Measurements from ENCODE around the gene AFAP1L1.

Gene AFAP1L1

DNA sequence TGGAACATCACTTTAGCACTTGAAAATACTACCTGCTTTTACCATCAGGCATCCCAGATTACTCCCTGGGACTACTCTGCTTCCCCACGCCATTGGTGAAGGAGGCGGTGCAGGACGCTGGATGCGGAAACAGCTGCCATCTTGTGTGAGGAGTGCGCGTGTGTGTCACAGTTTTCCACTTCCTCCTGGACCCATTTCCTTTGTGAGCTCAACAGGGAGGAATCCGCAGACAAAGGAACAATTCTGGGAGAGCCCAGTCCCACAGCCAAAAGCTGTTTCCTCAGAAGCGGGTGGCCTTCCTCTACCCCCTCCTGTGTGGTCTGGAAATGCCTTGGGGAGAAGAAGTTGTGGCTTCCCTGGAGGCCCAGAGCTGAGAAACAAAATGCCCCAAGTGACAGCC, 16.8 kb downstream of the AFAP1L1 start:
- DNase-seq: no peak

DNA sequence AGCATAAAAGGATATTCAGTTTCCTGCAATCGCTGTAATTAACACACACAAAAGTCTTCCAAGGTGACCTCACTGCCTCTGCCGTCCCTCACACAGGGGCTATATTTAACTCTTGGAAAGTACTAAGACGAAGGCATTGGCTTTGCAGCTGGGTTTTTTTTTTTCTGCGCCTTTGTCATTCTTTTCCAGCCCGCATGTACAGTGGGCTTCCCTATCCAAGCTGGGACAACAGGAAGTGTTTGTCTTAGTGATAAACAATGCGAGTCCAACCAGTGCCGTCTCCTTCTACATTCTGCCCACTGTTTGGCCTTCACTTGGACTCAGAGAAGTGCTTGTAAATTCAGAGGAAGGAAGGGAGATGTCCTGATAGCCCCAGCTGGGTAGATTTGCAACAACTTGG, 17.6 kb downstream of the AFAP1L1 start:
- no peak for DNase-seq

DNA sequence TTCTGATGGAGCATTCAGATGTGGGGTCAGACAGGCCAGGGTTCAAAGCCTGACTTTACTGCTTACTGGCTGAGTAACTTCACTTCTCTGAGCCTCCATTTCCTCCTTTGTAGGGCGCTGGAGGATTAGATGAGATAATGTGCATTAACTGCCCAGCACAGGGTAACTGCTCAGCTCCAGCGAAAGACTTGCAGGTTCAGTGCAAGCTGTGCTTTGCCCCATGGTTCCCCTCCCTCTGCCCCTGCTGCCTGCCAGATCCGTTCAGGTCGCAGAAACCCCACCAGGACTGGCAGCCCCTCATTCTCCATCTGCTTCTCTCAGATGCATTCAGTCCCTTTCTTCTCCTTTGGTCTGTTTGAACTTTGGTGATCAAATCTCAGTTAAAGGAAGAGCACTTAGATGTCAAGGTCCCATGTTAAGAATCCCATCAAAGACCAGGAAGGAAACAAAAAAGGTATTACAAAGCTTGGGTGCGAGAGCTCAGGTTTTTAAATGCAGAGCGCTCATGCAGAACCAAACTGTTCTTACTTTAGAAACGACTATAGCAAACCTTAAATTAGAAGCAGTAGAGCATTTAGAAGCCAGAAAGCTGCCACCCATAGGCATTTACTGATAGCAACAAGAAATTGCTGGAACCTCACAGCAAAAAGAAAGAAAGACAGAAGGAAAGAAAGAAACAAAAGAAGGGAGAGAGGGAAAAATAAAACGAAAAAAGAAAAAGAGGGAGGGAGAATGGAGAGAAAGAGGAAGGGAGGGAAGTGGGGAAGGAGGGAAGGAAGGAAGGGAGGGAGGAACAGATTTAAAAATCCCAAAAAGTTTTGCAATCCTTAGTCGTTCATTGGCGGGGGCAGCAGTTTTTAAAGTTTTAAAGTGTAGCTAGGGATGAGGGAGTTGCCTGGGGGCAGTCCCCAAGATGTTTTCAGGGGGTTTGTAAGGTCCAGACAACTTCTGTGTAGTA, 23.5 kb downstream of the AFAP1L1 start:
- DNase-seq: no peak

DNA sequence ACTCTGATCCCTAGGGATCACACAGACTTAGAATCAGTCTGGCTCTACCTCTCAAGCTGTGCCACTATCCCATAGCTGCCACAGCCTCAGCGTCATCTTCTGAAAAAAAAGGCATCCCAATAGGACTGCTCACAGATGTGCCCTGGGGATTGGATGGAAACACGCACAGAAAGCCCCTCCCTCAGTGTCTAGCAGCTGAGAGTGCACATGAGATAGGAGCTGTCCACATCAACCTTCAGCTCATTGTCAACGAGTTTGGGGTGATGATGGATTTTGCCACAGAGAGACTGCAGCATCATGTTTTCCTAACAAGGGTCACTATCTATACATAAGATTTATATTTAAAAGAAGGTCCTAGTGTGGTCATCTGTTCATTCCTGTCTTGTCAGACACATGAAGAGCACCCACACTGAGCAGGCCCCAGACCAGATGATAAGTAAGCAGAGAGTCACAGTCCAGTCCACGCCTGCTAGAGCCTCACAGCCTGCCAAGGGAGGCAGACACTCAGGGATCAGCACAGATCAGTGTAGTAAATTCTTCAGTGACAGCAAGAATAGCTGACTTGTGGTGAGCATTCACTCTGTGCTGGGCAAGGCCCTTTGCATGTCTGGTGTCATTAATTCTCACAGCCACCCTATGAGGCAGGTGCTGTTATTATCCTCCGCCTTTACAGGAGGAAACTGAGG, 25.8 kb downstream of the AFAP1L1 start:
- DNase-seq: no peak

DNA sequence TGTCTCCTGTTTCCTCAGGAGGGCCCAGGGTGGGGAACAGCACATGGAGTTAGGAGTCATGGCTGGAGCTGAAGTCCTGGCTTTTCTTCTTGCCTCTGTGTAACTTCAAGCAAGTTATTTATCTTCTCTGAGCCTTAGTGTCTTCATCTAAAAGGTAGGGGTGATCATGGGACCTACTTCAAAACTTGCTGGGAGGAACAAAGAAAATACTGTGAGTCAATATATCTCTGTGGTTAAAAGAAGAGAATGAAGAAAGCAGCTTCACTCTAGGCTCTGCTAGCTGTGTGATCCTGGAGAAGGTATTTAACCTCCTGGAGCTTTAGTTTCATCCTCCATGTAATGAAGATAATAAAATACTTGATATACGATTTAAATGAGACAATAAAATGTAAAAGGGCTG, 26.5 kb downstream of the AFAP1L1 start:
- DNase-seq: no peak

DNA sequence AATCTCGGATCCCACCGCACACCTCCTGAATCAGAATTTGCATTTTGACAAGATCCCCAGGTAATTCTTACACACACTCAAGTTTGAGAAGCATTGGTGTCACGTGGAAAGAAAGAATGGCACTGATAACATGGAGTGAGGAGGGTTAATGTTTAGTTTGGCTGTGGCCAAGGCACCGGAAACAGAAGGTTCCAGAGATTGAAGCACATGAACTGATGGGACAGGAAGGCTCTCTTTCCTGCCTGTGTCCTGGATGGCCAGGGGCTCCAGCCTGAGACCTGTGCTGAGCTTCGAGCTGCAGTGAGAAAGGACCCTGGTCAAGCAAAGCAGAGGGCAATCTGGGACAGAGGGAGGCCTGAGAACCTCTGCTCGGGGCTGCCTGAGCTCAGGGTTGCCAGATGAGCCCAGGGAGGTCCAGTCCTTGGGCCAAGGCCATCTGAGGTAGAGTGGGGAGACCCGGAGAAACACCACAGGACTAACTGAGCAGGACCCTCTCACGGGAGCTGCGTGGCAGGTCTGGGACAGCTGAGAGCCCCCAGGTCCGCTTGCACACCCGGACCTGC, 27.3 kb downstream of the AFAP1L1 start:
- no peak for DNase-seq

DNA sequence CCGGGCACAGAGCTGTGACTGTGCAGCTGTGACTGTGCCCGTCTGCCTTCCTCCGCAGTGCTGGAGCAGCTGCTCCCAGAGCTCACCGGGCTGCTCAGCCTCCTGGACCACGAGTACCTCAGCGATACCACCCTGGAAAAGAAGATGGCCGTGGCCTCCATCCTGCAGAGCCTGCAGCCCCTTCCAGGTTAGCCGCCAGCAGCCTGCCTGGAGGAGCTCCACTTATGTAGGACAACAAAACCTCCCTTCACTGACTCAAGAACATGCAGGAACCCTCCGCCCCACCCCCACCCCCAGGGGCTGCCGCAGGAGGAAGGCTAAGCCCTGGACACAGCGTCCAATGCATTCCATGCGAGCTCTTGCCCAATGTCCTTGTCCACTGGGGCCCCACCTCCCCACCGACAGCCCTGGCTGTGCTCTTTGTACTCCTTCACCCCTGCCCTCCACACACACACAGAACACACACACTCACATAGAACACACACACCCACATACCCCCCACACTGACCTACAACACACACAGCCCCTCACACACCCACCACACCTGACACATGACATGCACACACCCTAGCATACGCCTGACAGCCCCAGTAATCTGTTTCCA, 27.9 kb downstream of the AFAP1L1 start:
- no peak for DNase-seq

DNA sequence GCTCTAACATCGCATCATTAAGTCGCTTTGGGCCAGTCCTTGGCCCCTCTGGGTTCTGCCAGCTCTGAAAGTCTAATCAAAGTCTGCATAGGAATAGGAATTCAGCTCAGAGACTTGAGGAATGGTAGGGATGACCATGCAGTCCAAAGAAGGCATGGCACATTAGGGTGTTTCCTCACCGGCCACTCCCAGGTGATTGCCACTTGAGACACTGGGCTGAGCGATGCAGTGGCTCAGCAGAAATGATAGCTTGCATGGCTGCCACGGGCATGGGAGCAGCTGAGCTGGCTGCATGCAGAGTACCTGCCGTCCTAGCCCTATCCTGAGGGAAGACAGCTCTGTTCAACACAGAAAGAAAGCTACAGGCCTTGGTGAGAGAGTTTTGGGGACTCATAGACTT, 28.8 kb downstream of the AFAP1L1 start:
- no peak for DNase-seq

DNA sequence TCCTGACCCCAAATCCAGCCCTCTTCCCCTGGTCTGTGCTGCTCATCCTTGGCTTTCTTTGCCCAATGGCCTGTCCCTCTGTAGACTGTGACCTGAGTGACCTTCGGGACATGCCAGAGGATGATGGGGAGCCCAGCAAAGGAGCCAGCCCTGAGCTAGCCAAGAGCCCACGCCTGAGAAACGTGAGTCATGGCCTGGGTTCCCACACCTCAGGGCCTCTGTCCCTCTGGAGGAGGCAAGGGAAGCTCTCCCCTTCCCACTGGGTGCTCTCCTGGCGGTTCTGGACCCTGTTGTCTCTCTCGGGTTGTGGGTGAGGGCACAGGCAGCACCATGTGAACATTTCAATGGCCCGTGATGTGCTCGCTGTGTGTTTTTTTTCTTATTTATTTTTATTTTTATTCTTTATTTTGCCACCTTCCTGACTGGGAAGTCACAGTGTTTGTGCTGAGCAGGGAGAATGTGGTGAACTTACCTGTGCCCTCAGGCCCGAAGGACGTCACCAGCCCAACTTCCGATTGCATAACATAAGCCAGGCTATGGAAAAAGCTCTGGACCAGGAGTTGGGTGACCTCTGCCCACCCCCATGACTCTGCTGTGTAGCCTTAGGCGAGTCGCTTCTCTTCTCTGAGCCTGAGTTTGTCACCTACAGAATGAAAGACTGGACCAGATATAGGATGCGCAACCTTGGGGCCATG, 29.5 kb downstream of the AFAP1L1 start:
- DNase-seq: no peak

DNA sequence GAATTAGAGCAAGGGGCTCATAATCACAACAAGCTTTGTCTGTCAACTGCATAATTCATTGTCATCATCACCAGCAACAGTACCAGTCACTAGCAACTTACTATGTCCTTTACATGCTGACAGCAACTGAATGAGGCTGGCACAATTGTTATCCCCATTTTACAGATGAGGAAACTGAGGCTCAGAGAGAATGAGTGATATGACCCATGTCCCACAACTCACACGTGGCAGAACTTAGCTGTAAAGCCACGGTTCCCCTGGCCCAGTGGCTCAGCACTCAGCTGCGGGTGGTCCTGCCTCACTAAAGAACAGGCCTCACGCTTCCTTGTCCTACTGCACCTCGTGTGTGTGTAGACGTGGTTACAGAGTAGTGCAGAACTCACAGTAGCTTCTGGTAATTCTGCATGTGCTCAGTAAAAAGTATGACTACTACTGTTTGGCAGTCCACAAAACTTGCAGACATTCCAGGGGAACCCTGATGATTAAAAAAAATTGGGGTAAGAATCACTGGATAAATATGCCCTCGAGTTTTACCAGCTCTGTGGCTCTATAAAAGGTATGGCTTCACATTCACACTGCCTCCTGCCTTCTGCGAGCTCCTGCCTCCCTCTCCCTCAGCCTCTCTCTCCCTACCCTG, 30.2 kb downstream of the AFAP1L1 start:
- no peak for DNase-seq

DNA sequence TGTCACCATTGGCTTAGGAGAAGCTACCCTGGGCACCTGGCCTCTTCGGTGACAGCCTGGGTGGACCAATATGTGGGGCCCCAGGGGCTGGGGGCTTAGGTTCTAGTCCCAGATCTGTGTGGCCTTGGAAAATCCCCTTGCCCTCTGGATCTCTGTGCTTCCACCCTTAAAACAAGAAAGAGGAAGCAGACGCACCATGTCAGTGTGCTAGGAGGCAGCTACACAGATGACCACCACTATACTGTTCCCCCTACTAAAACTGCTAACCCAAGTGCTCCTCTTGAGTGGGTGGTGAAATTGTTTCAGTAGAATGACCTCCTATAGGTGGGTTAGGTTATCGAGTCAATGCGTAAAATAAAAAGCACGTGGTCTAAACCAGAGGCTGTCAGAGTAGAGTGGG, 31.0 kb downstream of the AFAP1L1 start:
- DNase-seq: no peak

DNA sequence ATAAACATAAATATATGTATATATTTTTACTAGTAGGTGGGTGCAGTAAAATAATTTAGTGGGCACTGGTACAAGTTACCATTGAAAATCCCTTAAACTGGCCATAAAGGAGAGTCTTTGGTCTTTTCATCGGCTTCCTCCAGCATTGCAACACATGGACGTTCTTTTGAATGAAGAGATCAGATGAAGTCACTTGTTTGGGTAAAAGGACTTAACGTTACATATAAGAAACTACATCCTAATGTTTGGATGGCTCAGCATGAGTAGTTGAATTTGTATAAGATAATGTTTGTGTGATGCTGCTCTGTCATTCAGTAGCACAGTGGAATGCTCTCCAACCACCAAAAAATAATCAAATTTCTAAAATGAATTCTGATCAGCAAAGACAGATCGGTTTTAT, 31.6 kb downstream of the AFAP1L1 start:
- DNase-seq: no peak

DNA sequence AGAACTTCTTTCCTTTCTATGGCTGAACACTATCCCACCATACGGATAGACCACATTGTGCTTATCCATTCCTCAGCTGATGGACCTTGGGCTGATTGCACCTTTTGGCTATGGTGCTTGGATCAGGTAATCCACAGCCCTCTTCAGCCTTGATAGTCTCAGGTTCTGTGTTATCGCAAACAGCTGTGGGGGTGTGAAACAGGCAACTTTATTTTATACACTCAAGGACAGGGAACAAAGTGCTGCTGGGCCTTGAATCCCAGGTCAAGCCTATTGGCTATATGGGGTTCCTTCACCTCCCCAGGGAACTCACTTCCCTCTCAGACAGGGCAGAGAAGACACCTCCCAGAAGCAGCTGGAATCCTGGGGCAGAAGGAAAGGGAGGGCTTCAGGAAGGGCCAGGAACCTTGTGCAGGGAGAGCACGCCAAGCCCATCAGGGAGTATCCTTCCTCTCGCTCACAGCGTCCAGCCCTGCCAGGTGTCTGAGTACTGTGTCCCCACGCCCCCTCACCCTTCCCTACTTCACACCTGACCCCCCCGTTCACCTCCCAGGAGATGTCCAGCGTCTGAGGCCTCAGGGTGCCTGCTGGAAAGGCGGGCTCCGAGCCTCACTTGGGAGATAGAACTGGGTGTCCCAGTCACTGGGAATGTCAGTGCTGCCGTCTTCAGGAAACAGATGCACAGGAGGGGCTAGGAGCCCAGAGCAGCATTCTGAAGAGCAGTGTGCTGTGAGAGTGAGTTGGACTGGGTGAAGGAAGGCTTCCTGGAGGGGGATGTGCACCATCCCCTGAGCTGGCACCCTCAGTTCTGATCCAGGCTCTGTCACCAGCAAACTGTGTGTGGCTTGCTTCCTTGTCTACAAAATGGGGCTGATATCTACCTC, 32.8 kb downstream of the AFAP1L1 start:
- no peak for DNase-seq

DNA sequence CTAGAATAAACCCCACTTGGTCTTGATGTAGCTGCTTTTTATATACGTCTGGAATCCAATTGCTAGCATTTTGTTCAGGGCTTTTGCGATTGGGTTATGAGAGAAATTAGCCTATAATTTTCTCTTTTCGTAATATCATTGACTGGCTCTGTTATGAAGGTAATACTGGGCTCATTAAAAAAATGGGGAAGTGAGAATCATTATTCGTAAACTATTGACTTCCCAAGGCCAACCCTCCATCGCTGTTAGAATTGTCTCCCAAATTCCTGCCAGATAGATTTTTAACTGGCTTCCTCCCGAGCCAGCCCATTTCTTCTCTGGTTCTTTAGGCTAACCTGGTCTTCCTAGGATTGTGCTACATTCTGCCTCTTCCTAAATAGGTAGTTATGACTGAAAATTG, 37.7 kb downstream of the AFAP1L1 start:
- DNase-seq: no peak

DNA sequence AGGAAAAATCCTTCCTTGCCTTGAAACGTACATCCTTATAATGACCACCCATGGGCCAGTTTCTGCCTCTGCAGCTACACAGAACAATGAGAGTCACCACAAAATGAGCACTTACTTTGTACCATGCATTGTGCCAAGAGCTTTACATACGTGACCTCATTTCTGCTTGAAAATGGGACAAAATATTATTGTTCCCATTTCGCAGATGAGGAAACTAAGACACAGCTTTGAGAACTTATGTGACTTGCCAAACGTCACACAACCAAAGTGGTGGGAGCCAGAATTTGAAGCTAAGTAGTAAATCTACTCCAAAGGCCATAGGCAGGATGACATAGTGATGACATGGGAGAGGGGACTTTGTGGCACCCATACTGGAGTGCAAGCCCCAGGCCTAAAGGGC, 38.8 kb downstream of the AFAP1L1 start:
- DNase-seq: no peak

DNA sequence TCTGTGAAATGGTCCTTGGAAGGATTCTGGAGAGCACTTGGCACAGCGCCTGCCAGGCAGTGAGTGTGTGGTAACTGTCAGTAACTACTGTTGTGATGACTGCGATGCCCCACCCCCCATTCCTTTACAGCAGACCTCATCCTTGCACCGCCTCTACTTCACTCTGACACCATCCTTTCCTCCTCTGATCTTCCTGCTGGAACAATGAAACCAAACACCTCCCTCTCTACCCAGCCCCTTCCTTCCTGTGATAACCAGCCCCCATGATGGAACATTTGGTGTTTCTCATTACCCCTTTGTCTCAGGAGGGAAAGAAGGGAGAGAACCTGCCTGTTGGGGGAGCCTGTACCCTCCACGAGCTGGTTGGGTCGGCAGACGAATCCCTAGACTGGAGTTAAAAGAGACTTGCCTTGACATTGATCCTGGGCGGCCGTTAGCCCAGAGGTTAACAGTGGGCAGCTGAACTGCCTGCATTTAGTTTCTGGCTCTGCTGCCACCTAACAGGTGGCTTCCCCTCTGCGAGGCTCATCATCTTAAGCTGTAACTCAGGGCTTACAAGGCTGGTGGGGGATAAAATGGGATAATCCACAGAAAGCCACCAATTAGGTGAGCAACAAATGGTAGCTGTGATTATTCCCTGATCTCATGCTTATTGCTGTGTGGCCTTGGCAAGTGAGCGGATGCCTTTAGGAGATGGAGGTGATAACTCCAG, 39.4 kb downstream of the AFAP1L1 start:
- no peak for DNase-seq

DNA sequence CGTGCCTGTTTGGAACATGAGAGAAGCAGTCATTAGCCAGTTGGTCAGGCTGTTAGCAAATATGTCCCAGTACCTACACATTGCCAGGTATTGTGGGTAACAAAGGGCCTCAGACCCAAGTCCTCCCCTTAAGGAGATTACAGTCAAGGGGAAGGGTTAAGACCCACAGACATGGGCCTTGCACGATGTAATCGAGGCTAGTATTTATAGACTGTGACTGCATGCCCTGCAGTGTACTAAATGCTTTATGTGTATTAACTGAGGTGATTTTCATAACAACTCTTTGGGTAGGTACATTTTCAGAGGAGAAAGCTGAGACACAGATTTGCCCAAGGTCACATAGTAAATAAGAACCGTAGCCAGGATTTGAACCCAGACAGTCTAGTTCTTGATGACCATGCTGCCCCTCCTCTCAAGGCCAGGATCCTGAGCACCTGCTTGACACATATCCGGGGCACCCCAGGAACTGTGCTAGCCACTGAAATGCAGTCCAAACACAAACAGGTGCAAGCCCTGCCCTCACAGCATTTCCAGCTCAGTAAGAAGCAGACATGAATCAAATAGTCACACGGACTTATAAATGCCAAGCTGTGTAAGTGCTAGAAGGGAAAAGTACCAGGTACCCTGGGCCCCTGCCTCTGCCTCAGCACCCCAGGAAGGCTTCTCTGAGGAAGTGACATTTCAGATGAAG, 41.6 kb downstream of the AFAP1L1 start:
- no peak for DNase-seq

DNA sequence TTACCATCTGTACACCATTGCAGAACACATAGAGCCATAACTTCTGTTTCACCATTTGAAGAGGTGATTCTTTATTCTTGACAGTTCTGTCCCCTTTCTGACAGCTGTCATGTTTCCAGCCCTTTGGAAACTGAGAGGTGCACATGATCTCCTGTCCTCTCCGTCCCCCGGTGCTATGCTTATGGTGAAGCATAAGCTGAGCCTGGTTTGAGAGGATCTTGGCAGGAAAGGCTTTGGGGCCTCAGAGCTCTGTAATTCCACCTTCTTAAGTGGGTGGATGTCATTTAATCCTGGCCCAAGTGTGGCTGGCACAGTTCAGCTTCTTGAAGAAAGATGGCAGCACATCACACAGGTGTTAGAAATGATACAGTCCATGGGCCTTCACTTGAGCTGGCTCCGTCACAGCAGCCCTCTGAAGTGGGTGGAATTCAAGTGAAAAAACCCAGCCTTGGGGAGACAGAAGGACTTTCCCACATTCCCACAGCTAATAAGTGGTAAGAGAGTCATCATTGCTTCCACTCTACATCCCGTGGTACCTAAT, 43.0 kb downstream of the AFAP1L1 start:
- DNase-seq: no peak

DNA sequence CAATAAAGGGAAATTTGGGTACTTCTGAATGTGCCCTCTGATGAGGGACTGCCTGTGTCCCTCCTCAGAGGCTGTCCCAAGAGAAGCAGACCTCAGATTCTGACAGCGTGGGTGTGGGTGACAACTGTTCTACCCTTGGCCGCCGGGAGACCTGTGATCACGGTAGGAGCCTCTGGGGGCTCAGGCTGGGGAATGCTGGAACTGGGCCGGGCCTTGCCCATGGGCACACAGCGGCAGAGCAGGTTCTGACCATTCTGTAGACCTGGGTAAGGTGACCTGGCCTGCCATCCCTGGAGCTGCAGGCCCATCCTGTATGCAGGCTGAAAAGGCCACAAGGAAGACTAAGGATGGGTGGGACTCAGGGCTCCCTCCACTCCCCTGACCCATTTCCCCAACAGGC, 44.1 kb downstream of the AFAP1L1 start:
- DNase-seq: no peak

All from NCI-H2107 (cell line).